GM12873 (cell line): ENCODE measurements around the gene DTNB.

Experiments used
- CTCF ChIP-seq: IDR thresholded peaks from 2 replicates; pipeline ENCODE4 v1.5.1; 2012; ENCODE audit warnings: low read depth, mild to moderate bottlenecking, moderate library complexity, low read length, control low read depth; ENCODE audit not compliant: insufficient read depth; ENCODE audit errors: missing control alignments

The DTNB gene

GRCh38 chr2:25467743-25468142, 205.6 kb downstream of the DTNB start:
- no peak for TF ChIP-seq CTCF

- no peak for TF ChIP-seq CTCF
These were observed 211.4 kb downstream of the DTNB start for GRCh38 chr2:25462021-25462420.

GRCh38 chr2:25460261-25460905, 213.0 kb downstream of the DTNB start:
- TF ChIP-seq CTCF, result no peak

GRCh38 chr2:25454824-25455611, 218.4 kb downstream of the DTNB start:
- no peak for TF ChIP-seq CTCF

- TF ChIP-seq CTCF, result no peak
These were observed 220.0 kb downstream of the DTNB start for GRCh38 chr2:25453199-25453905.

- no peak for TF ChIP-seq CTCF
These were observed 224.6 kb downstream of the DTNB start for GRCh38 chr2:25448808-25449207.

- no peak for TF ChIP-seq CTCF
These were observed 226.4 kb downstream of the DTNB start for GRCh38 chr2:25447018-25447417.
